Tibial nerve (tissue), 3 donors: ENCODE data around the gene FCRLA.

Experiments used
- CTCF ChIP-seq, 5 experiments: fragments of 200-600 bp in 3 of 5; fragments of 450-650 bp in 2 of 5; sonication (generic) in 3 of 5; IDR thresholded peaks; one replicate each; pipeline ENCODE4 v1.5.1; 2016 to 2019; ENCODE audit warnings: antibody characterized with exemption in 5 of 5, mild to moderate bottlenecking in 3 of 5, moderate library complexity in 2 of 5
- POLR2A ChIP-seq, 2 donors: fragments of 450-650 bp; IDR thresholded peaks; one replicate each; pipeline ENCODE4 v1.6.1; 2017; ENCODE audit warnings: antibody characterized with exemption in 2 of 2, mild to moderate bottlenecking in 2 of 2, moderate library complexity in 2 of 2

DNA sequence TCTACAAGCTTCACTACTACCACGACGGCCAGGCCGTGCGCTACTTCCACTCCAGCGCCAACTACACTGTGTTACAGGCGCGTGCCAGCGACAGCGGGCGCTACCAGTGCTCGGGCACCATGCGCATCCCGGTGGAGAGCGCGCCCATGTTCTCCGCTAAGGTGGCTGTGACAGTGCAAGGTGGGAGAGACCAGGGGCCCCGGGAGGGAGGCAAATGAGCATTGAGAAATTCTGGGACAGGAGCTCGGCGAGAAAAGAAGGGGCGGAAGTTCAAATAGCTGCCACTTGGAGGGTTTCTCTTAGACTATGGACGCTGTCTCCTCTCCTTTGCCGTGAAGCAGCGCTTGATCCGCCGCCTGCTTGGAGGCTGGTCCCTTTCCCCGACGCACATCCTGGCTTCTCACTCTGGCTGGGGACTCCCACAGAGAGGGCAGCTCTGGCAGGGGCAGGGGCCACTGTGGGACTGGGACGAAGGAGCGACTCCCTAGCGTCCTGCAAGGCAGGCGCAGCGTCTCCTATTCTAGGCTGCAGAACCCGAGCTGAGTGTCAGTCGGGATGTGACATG, 19.0 kb downstream of the FCRLA start:
- peak in 2 of 5 experiments; percentile 40 for TF ChIP-seq CTCF (IDR thresholded peaks at IDR 0.05)
- TF ChIP-seq POLR2A (IDR thresholded peaks at IDR 0.05), result no peak
